GM04503 (cell line): Measurements from ENCODE around the gene MYO1B.

Source experiments
- DNase-seq: peaks from one replicate; pipeline ENCODE4 v3.0.0-alpha.2; 2012; ENCODE audit warnings: low read depth

Gene MYO1B

GRCh38 chr2:191226196-191226595 is 19.0 kb upstream of the MYO1B start:
- no peak for DNase-seq

GRCh38 chr2:191228333-191228732 is 16.9 kb upstream of the MYO1B start:
- DNase-seq, result no peak

- no peak for DNase-seq
Observed at GRCh38 chr2:191228861-191229260, 16.3 kb upstream of the MYO1B start.

GRCh38 chr2:191230174-191230573 is 15.0 kb upstream of the MYO1B start:
- peak; percentile 86 for DNase-seq

DNA sequence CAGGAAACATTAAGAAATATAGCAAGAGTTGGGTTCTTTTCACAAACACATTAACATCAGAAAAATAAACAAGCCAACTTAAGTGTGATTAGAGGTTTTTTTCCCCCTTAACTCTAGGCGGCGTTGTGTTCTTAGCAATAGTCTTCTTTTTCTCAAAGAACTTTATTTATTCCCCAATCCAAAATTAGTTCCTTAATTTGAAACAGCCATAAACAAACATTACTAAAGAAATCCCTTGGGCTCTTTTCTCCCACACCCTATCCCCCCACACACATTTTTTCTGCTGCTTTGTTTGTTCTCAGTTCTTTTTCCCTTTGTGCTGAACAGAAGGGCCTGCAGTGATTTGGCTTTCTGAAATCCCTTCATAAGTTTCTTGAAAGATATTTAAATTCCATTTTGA is 13.2 kb upstream of the MYO1B start:
- DNase-seq, result no peak

- DNase-seq, result no peak
Observed at GRCh38 chr2:191233533-191233932, 11.7 kb upstream of the MYO1B start.

- DNase-seq, result no peak
Observed at GRCh38 chr2:191234376-191234775, 10.8 kb upstream of the MYO1B start.

DNA sequence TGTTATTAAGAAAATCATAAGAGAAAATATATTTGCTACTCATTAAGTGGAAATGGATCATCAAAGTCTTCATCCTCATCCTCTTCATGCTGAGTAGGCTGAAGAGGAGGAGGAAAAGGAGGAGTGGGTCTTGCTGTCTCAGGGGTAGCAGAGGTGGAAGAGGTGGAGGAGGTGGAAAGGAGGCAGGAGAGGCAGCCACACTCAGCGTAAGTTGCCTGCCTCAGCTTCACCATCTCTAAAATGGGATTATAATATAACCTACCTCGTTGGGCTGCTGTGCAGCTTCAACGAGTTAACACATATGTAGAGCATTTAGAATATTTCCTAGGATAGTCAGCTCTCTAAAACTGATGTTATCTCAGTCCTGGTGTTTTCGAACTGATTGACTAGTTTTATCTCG is 4.3 kb upstream of the MYO1B start:
- DNase-seq, result no peak

GRCh38 chr2:191241418-191241817 is 3.8 kb upstream of the MYO1B start:
- no peak for DNase-seq

DNA sequence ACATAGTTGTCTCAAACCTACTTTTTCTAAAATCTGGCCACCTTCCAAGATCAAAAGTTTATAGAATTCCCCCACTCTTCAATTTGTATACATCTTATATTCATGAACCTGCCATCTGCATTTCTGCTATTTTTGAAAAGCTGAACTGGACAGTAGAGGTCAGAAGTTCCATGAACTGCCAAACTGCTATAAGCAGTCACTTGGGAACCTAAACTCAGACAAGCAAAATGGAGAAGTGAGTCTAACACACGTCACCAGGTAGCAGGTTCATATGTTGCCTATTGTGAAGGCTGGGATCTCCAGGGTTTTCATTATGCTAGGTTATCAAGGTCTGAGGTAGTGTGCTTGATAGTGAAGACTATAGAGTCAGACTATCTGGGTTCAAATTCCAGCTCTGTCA is 2.0 kb upstream of the MYO1B start:
- DNase-seq, result no peak

DNA sequence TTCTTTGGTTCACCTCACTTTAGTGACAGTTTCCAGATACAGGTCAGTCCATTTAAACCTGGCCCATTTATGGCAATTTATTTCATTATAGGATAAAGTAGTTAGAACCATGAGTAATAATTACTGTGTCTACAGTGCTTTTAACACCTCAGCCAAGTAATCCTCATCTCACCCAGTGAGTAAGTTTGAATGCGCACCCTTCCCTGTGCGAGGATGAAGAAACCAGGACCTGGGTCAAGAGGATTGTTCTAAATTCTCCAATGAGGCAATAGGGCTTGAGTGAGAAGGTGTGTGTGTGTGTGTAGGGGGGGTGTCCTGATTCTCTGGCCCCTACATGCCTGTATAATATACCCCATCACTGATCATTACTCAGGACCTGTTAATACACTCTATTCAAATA is 854 bp upstream of the MYO1B start:
- DNase-seq, result no peak

DNA sequence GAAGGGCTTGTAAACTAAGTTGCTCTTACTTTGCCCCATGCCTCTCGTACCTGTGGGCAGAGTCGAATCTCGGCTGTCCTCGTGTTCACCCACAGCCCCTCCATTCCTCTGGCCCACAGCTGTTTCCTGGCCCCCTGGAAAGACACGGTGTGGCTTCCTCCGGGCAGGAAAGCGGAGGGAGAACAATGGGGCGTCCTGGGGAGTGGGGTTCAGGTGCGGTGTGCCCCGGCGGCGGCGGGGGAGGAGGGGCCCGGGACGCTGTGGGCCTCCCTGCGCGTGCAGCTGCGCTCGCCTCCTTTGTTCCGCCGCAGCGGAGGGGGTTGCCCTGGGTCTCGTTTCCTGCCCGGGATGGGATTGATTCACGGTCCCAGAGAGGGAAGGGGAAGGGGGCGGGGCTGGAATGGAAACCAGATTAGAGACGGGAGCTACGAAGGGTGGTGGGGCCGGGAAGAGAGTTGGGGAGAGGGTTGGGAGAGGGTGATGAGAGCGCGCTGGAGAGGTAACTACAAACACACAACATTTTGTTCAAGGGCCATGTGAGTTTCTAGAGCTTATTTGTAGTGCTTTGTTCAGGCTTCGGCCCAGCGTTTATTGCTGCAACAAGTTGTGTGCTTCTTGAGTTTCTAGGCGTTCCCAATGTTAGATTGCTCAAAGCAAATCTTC is 796 bp downstream of the MYO1B start:
- no peak for DNase-seq

DNA sequence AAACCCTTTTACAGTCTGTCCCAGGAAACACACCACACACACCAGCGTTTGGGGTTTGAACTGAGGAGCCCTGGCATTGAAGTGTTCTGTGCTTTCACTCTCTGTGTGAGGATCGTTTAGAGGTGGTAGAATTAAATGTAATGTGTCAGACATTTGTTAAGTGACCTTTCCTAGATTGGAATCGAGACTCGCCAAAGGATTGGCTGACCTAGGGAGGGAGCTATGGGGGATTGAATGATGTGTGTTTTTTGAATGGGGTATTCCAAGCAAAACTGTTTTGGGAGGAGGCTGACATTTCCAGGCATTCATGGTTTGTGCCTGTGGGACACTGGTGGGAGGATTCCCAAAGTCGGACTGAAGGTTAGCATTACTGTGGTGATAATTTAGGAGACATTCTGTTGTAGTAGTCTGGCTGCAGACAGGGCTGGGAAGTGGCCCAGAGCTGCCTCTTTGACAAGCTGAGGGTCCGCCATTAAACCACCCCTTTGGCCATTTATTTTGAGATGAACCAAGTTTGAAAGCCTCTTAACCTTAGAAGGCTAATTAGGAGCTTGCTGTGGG is 1.7 kb downstream of the MYO1B start:
- DNase-seq, result no peak

GRCh38 chr2:191247381-191248057 is 2.3 kb downstream of the MYO1B start:
- peak; percentile 91 for DNase-seq

- DNase-seq, result no peak
Observed at GRCh38 chr2:191249156-191249813, 4.1 kb downstream of the MYO1B start.

DNA sequence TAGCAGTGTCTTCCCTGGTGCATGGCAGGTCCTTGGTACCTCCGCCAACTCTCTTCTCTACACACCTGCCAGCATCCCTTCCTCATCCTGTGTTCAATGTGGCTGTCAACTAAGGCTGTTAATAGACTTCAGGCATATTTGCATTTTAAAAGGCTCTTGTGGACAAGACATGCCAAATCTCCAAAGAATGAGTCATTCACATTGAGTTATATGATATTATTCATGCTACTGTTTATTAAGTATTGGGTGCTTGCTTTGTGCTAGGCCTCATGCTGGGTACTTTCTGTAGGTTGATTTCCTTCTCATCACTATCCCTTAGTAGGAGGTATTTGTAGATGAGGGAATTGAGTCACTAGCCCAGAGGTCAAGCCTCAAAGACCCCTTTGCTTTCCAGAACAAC is 5.2 kb downstream of the MYO1B start:
- no peak for DNase-seq

- no peak for DNase-seq
Observed at GRCh38 chr2:191250986-191251385, 5.8 kb downstream of the MYO1B start.

DNA sequence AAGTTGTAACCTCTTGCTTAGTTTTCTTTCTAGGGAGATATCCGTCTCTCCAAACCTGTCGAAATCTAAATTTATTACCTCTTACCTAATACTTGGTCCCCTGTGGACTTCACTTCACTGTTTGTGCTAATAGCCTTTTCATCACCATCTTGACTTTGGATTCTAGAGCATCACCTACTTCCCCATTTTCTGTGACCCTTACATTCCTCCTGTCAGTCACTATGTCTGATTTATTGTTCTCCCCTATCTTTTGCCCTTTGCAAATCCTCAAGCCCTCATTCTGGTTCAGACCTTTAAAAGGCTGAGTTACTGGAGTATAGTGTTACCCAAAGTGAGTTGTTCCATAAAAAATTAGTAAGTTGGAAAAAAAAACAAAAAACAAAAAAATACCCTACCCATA is 7.5 kb downstream of the MYO1B start:
- DNase-seq, result no peak

DNA sequence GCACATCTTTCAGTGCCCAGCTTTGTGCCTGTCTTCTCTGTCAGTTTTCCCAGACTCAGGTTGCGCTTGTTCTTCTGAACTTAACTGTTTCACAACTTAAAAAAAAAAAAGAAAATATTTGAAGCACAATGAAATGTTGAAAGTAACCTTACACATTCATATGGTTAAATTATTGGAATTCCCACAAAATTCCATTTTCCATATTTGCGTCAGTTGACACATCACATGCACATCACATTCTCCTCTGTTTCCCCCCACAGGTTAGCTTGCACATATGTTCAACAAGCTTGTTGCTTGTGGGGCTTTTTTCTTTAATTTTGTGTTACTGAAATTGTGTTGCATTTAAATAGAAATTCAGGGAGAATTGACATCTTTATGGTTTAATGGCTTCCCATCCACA is 8.3 kb downstream of the MYO1B start:
- no peak for DNase-seq

- DNase-seq, result no peak
Observed at GRCh38 chr2:191255271-191255670, 10.1 kb downstream of the MYO1B start.

GRCh38 chr2:191255756-191256312 is 10.6 kb downstream of the MYO1B start:
- DNase-seq, result no peak

DNA sequence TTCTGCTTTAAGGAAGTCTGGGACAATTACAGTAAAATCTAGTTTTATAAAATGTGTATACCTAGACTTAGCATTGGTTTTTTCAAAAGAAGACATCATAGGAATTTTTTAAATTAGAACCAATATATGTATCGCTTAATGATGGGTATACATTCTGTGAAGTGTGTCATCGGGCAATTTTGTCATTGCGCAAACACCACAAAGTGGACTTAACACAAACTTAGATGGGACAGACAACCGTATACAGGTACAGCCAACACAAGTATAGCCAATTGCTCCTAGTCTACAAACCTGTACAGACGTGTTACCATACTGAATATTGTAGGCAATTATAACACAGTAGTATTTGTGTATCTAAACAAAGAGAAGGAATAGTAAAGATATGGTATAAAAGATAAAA is 12.7 kb downstream of the MYO1B start:
- no peak for DNase-seq

DNA sequence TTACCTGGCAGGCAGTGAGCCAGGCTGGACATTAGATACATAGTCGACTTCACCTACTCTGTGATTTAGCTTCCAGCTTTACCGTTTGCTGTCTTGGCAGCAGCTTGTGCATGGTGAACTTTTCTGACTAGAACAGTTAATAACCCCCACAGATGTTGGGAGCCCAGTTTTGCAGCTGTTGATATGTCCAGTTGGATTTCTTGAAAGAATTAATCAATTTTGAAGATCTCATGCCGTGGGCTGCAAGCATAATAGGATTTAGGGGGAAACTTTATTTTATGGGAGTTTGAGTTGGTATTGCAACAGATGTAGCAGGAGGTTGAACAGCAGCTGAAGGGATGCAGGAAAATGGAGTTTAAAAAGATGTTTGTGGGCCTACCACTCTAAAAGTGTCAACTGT is 13.8 kb downstream of the MYO1B start:
- no peak for DNase-seq
